ENCODE measurements around the gene WBP2NL.
"Not testable (repeated sequence)": the region's sequence is repeated elsewhere in the genome, so short reads cannot be mapped to it uniquely, and the experiment has no call there.

WBP2NL gene, protein sequence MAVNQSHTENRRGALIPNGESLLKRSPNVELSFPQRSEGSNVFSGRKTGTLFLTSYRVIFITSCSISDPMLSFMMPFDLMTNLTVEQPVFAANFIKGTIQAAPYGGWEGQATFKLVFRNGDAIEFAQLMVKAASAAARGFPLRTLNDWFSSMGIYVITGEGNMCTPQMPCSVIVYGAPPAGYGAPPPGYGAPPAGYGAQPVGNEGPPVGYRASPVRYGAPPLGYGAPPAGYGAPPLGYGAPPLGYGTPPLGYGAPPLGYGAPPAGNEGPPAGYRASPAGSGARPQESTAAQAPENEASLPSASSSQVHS

GRCh38 chr22:41998361-41999261, at the start of gene WBP2NL:
Gene WBP2NL (plus strand): TSS chr22:41998788. CDS start chr22:41998819, 31 bp downstream.
- peak; percentile 89 for DNase-seq

DNA sequence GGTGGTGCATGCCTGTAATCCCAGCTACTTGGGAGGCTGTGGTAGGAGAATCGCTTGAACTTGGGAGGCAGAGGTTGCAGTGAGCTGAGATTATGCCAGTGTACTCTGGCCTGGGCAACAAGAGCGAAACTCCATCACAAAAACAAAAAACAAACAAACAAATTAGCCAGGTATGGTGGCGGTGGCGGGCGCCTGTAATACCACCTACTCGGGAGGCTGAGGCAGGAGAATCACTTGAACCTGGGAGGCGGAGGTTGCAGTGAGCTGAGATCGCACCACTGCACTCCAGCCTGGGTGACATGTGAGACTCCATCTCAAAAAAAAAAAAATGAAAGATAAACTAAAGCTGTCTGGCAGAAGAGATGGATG, 49.7 kb upstream of the WBP2NL start:
- not testable (repeated sequence) for DNase-seq

GRCh38 chr22:41949297-41949965, 49.2 kb upstream of the WBP2NL start:
- no peak for DNase-seq

DNA sequence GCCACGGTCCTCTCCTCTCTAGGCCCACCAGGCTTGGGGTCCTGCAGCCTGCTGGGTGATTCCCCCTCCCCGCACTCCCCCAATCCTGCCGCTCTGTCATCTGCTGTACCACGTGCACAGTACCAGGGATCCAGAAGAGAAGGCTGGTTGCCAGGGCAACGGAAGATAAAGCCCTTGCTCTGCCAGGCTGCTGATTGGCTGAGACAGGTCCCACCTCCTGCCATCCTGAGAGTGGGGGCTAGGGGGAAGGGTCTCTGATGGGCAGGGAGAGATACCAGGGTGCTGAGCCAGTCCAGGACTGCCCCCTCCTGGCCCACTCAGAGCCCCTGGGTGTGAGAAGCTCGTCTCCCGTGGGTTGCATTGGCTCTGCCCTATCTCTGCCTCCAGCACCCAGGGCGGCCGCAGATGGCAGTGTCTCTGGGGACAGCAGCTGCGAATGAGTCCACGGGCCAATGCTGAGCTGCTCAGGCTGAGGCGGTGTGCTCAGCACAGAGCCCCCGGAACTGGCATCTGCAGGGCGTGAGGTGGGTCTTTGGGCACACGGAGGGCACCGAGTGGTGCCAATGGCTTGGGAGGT, 46.6 kb upstream of the WBP2NL start, which contains the start of gene SMIM45:
SMIM45 (plus strand) TSS at position 253 of the 577 bp plus-strand sequence.
- no peak for DNase-seq

GRCh38 chr22:41952713-41953112, 45.9 kb upstream of the WBP2NL start:
- no peak for DNase-seq

GRCh38 chr22:41957941-41958556, 40.5 kb upstream of the WBP2NL start:
- DNase-seq = no peak

DNA sequence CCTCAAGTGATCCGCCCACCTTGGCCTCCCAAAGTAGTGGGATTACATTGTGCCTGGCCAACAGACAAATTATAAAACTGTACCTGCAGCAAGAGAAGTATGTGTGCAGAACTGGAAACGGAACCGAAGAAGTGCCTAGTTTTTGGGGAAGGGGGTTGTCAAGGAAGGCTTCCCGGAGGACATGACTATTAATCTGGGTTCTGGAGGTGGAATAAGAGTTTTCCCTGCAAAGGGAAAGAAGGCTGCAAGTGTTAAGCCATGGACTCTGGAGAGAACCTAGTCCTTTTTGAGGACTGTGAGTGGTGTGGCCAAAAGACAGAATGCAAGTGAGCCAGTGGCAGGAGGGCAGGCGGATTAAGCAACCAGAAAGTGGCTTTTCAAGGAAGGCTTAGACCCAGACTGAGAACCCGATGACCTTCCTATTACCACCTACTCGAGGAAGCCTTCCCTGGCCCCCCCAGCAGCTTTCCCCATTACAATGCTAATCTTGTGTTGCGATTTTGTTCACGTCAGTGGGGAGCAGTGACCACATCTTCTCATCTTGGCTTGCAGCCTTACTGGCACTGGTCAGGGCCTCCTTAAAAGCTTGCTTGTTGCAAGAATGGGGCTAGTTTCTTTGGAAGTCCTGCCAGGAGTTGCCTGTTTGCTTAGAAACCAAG, 35.0 kb upstream of the WBP2NL start:
- no peak for DNase-seq

- DNase-seq = no peak
These were observed 34.5 kb upstream of the WBP2NL start for GRCh38 chr22:41964112-41964491.

- DNase-seq = no peak
These were observed 32.4 kb upstream of the WBP2NL start for GRCh38 chr22:41966225-41966606.

DNA sequence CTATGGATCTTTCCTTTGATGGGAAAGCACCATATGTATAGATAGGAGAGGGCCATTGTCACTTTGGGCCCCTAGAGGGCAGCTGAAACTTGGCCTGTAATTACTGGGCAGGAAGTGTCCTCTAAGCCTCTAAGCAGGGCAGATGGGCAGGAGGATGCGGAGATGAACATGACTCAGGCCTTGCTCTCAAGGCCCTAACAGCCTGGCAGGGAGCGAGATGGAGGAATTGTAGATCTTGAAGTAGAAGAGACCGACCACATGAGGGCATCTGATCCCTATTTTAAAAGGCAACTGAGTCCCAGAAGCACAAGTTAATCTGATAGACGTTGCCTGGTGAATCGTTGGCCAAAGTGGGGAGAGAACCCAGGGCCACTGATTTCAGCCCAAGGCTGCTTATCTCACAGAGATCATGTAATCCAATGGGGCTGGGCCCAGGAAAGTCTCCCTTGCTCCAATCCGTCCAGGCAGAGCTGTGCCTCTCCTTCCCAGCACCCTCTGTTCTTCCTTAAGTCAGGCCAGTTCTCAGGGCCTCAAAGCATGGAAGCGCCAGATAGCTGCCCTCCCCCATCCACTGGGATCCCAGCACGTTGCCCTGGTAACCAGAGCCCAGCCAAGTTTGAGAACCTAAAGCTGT, 31.9 kb upstream of the WBP2NL start:
- peak; percentile 52 for DNase-seq

DNA sequence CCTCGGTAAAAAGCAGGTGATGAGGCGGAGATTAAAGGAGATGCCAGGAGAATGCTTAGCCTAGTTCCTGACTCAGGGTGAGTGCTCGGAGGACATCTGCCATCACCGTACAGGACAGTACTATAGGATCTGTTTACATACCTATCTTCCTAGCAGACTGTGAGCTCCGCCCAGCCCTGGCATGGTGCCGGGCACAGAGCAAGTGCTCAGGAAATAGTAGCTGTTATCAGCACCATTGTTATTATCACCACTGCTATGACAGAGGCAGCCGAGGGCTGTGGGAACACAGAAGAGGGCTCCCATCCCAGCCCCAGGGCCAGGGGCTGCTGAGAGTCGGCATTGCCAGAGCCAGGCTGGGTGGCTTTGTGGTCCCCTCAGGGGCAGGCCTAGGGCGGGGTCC, 30.0 kb upstream of the WBP2NL start:
- no peak for DNase-seq

- no peak for DNase-seq
These were observed 29.4 kb upstream of the WBP2NL start, which contains the start of gene SEPTIN3 for GRCh38 chr22:41969110-41969646. Gene SEPTIN3 (plus strand): TSS chr22:41969443. CDS start chr22:41971493, 2,050 bp downstream.

GRCh38 chr22:41970601-41971000, 28.0 kb upstream of the WBP2NL start:
- DNase-seq = no peak

DNA sequence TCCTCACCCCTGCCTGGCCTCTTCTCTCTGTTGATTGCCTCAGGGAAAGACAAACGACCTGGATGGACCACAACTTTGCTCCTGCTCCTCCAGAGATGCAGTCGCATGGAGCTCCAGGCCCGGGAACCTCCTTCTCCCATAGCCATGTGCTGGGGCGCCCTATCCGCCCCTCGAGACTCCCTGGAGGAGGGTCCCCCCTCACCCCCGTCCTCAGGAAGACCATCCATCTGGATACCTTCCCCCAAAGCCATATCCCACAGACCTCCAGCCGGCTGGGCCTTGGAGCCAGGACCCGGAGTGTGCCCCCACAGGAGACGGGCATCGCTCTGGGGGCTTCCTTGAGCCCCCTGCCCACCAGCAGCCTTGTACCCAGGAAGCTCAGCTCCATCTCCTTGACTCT, 27.2 kb upstream of the WBP2NL start:
- no peak for DNase-seq

DNA sequence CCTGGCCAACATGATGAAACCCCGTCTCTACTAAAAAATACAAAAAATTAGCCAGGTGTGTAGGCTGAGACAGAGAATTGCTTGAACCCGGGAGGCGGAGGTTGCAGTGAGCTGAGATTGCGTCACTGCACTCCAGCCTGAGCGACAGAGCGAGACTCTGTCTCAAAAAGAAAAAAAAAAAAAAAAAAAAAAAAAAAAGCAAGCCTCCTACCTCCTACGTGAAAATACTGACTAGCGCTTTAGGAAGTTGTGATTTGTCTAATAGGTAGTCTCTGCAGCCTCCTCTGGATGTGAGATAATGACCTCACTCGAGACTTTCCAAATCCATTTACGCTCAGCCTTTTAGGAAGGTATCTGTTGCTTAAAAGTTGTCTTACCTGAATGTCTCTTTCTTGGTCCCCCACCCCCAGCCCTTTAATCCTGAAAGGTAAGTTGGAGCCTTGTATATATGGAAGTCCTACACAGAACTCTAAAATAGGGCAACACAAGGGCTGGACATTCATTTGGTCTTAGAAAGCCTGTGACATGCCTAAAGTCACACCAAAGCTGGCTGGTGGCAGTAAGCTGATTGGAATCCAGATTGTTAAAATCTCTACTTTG, 23.8 kb upstream of the WBP2NL start:
- no peak for DNase-seq

DNA sequence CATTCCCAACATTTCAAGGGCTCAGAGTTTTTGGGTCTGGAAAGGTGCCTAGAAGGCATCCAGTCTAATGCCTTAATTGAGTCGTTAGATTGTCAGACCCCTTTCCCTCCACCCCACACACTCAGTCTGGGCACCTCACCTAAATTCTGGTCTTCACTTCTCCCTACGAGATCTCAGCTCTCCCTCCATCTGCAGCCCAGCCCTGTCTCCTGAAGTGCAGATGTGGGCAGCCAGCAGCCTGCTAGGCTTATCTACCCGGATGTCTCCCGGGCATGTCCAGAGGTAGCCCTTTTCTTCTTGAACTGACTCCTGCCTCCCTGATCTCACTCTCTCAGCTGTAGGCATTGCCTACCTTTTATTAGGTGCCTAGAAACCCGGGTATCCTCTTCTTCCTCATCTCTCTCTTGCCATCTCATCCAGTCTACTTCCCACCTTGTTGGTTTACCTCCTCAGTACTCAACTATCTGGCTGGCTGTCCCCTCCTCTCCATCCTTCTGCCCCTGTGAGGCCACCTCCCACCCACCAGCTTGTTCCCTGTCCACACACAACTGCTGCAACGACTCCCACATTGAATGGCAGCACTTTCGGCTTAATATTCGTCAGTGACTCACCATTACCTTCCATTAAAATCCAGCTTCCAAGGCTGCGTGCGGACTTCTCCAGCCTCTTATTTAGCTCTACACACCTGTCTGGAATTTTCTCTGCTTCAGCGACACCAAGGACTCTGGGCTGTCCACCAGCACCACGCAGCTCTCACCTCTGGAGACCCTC, 23.1 kb upstream of the WBP2NL start:
- no peak for DNase-seq

DNA sequence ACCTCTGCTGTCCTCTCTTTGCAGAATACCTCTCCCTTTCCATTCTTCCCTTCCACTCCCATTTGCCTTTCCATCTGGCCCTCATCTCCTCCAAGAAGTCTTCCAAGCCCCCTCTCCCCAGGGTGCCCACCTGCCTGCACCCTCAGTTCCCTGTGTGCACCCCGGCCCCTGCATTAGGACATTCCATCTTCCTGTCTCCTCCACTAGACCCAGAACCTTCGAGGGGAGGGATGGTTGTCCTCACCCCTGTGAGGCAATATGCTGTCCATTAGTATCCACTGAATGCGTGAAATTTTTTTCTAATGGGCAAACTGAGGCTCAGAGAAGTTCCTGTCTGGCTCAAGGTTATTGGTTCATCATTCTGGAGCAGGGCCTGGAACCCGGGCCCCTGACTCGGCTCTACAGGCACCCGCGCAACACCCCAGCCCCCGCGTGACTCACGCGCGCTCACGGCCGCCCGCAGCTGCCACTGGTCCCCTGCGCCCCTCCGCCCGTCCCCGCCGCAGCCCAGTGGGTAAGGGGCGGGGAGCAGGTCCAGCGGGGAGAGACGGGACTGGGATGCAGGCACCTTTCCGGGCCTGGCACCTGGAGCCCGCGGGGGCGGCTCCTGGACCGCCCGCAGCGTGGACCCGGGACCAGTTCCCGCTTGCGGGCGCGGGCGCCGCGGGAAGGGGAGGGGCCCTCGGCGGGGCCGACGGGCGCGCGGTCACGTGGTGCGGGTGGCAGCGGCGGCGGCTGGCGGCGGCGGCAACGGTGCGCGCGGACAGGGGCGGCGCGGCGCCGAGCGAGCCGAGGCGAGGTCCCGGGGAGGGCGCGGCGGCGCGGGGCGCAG, 22.3 kb upstream of the WBP2NL start:
- peak; percentile 70 for DNase-seq

GRCh38 chr22:41976961-41977566, 21.5 kb upstream of the WBP2NL start:
- DNase-seq = peak; percentile 18

DNA sequence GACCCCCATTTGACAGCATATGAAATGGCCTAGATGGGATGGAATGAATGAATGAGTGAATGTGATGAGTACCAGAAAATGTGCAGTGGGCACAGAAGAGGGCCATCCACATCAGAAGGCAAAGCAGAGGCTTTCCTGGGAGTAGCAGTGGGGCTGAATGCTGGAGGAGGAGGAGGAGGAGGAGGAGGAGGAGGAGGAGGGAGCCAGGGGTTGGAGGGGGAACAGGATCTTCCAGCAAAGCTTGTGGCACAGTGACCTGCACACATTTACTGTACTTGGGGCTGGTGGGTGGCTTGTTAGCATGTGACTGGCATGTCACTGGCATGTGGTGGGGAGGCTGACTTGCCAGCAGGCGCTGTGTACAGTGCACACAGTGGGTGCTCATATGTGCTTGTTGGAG, 19.9 kb upstream of the WBP2NL start:
- DNase-seq = no peak

All from stimulated activated CD4-positive, alpha-beta T cell treated with anti-CD3 and anti-CD28 coated beads, Interleukin-15, amount 100 ng/mL, for 24 hours (primary cell).